HG03139 (cell line): ENCODE results near the gene MUC6.

Source experiments
- ATAC-seq: cut with Tn5 transposase; IDR thresholded peaks from one replicate; pipeline ENCODE4 v1.9.1; 2021; ENCODE audit not compliant: unreplicated experiment

Gene MUC6

GRCh38 chr11:970319-970871 lies 66.1 kb downstream of the MUC6 start:
- no peak for ATAC-seq

DNA sequence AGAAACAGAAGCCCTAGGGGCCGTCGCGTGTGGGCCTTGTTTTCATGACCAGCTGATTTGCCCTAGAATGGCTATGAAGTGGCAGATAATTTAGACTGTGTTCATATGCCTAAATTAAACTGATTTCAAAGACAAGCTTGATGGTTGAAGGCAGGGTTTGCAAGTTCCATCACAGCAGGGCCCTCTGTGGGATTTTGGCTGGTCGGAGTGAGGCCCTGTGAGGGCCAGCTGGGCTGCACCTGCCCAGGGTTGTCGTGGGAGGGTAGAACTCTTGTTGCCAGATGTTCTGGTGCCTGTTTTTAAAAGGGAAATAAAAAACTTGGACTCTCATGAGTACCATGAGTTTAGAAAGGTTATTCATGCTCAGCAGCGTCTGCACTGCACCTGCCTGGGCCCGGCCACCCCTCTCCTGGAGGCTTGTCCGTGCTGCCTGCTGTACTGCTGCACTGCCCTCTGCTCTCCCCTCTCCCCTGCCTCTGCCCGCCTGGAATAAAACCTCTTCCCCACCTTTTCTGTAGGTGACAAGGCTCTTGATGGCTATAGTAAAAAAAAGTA lies 66.8 kb downstream of the MUC6 start:
- ATAC-seq: no peak

GRCh38 chr11:968822-969221 lies 67.7 kb downstream of the MUC6 start:
- no peak for ATAC-seq

DNA sequence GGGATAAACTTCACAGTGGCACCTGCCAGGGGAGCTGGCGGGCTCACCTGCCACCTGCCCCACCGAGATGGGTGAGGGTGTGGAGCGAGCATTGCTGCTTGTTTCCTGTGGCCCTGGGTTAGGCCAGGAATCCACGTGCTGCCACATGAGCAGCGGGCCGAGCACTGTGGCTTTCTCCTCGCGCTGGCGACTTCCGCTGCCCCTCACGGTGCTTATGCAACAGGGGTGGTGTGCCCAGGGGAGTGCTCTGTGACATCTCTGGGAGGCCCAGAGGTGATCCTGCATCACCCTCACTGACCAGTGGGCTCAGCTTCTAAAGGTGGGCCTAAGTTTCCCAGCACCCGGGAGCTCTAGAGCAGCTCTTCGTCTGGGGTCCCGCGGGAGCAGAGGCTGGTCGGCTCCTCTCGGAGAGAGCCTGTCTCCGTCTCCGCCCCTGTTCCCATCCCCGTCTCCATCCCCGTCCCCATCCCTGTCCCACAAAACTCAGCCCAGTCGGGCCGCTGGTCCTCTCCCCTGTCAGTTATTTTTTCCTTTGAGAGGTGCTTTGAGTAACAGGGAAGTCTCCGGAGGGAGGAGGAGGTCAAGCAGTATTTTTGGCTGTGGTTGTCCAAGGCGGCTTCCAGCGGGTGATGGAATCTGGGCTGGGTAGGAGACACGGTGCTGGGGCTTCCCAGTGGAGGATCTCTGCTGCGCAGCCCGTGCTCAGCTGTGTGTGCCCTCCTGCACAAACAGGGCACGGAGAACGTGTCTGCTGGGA lies 68.3 kb downstream of the MUC6 start:
- no peak for ATAC-seq

- ATAC-seq: no peak
Observed at GRCh38 chr11:965206-965775, 71.2 kb downstream of the MUC6 start.

GRCh38 chr11:963852-964251 lies 72.7 kb downstream of the MUC6 start:
- ATAC-seq: no peak
